Stimulated activated CD4-positive, alpha-beta T cell treated with anti-CD3 and anti-CD28 coated beads, TNF-alpha, amount 100 ng/mL, for 1 hour (primary cell): Measurements from ENCODE around the gene HSPA1A.
"Not testable (repeated sequence)": the region's sequence is repeated elsewhere in the genome, so short reads cannot be mapped to it uniquely, and the experiment has no call there.

Experiments
- DNase-seq, 3 donors: peaks; one replicate each; pipeline ENCODE4 v3.0.0-alpha.2; 2020; ENCODE audit warnings: low read depth in 3 of 3, low spot score in 1 of 3

The HSPA1A gene

DNA sequence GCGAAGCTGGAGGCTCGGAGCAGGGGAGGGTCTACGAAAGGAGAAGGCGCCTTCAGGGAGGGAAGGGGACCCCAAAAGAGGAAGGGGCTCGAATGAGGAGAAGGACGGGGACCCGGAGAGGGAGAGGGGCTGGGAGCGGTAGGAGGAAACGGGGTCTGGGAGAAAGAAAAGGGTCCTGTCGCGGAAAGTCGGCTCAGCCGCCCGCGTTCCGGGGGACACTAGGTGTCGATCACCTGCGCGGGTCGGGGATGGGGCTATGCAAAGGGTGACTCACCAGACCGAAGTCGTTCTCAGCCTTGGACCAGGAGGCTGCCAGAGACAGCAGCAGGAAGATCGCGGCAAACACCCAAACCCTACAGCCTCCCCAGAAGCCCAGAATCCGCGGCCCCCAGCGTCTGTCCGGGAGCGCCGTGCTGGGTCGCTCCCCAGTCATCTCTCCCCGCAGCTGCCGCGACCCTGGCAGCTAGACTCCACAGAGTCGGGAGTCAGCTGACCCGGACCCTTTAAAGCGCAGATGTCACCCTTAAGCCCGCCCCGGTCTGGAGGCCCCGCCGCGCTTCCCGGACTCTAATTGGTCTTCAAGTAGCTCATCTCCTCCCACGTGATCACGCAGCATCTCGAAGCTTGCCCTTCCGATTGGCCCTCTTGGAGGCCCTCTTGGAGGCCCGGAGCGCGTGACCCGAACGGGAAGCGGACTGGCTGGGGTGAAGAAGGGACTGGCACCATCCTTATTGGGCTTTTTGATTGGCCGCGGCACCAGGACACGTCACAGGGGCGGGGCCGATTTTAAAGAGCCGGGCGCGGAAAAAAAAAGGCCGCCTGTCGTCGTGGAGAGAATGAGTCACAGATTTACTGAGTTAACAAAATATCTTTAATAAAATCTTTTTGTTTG lies 47.2 kb downstream of the HSPA1A start, which contains the start of gene NEU1:
NEU1 (minus strand) TSS at position 478 of the 892 bp plus-strand sequence; CDS start at position 433, 45 bp downstream.
- DNase-seq = peak; percentile 93 to 99 (median 98)

DNA sequence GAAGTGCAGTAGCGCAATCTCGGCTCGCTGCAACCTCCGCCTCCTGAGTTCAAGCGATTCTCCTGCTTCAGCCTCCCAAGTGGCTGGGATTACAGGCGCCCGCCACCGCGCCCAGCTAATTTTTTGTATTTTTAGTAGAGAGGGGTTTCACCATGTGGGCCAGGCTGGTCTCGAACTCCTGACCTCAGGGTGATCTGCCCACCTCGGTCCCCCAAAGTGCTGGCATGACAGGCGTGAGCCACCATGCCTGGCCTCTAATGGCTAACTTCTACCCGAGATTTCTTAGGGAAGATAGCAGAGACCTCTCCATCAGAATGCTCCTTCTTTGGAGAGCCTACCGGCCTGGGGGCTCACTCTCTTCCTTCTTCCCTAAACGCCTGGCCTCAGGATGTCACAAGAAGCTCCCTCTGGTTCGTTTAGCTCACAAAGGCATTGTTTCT lies 48.8 kb downstream of the HSPA1A start:
- DNase-seq = not testable (repeated sequence)

DNA sequence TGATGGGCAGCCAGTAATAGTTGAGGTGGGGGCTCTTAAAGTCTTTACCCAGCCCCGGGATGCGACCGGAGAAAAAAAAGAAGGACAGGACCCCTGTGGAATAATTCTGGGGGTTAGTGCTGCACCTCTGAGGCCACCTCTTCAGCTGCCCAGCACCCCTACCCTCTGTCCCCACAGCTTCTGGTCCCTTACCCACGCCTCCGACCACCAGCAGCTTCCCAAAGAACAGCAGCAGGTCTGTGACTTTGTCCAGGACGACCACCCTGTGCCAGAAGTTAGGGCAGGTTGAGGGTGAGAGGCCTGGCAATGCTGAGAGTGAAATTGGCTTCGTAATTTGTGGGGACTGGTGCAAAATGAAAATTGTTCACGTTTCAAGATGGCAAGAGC lies 49.5 kb downstream of the HSPA1A start:
- DNase-seq = no peak

DNA sequence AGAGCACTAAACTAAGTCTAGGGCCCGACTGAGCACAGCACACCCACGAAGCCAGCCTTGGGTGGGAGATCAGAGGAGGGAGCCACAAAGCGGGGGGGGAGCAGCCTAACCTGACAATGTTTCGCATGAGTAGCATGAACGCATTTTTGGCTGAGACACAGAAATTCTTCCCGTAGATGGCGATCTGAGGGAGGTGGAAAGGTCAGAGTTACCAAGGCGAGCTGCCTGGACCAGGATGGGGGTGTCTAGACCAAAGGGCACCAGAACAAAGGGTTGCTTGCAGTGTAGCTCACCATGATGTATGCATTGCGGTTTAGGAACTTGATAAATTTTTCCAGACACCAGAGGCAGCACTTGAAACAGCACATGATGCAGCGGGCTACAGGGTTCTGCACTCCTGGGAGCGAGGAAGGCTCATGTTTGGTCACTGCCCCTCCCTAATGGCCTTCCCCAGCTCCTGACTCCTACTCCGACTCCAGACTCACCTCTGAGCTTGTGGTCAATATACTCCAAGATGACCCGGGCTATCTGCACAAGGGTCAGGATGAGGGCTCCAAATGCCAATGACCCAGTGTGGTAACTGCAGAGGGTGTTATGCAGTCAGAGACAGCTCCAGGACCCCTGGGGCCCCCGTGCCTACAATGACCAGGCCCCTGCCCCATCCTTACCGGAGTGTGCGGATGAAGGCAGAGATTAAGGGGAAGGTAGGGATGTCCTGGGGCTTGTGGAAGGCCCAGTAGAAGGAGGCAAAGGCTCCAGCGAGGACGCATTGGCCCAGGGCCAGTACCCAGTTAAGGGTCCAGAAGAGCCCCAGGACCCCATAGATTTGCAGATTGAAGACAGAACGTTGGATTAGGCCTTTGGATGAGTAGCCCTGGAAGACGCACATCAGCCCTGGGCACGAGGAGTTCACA lies 50.1 kb downstream of the HSPA1A start:
- no peak for DNase-seq
